Nephron progenitor cell (in vitro differentiated cells): ENCODE measurements around the gene PATL2.
"Not testable (repeated sequence)": the region's sequence is repeated elsewhere in the genome, so short reads cannot be mapped to it uniquely, and the experiment has no call there.

ENCODE experiments used
- DNase-seq: peaks from one replicate; pipeline ENCODE4 v3.0.0; 2021
- H3K27ac Mint-ChIP-seq: 2 replicates; pipeline ENCODE4 v1.8.0; 2021; ENCODE audit warnings: mild to moderate bottlenecking, moderate library complexity, mixed read lengths
- H3K27me3 Mint-ChIP-seq: 2 replicates; pipeline ENCODE4 v1.8.0; 2021; ENCODE audit warnings: mild to moderate bottlenecking, low read depth, mixed read lengths; ENCODE audit not compliant: poor library complexity
- H3K36me3 Mint-ChIP-seq: 2 replicates; pipeline ENCODE4 v1.8.0; 2021; ENCODE audit warnings: low read depth, mixed read lengths
- H3K4me1 Mint-ChIP-seq: 2 replicates; pipeline ENCODE4 v1.8.0; 2021; ENCODE audit warnings: mixed read lengths
- H3K4me3 Mint-ChIP-seq: 2 replicates; pipeline ENCODE4 v1.8.0; 2021; ENCODE audit warnings: mild to moderate bottlenecking, moderate library complexity, mixed read lengths
- H3K9me3 Mint-ChIP-seq: 2 replicates; pipeline ENCODE4 v1.8.0; 2021; ENCODE audit warnings: mild to moderate bottlenecking, moderate library complexity, mixed read lengths
- CTCF ChIP-seq: fragments of 200-600 bp; sonication (generic); IDR thresholded peaks from 2 replicates; pipeline ENCODE4 v1.5.0; 2021; ENCODE audit warnings: antibody characterized with exemption

PATL2 gene

GRCh38 chr15:44735482-44736180 is 24.5 kb upstream of the PATL2 start:
- Mint-ChIP-seq H3K9me3 (peaks cover 13% of the 10 kb centered on the region), H3K4me3 (no peak overlapping the region), H3K36me3 (peaks cover 5% of the 10 kb centered on the region), H3K27me3 (peaks cover 5% of the 10 kb centered on the region), H3K27ac (peak overlapping the region; percentile 23), H3K4me1 (peaks cover 13% of the 10 kb centered on the region)
- DNase-seq, result no peak
- TF ChIP-seq CTCF, result no peak

DNA sequence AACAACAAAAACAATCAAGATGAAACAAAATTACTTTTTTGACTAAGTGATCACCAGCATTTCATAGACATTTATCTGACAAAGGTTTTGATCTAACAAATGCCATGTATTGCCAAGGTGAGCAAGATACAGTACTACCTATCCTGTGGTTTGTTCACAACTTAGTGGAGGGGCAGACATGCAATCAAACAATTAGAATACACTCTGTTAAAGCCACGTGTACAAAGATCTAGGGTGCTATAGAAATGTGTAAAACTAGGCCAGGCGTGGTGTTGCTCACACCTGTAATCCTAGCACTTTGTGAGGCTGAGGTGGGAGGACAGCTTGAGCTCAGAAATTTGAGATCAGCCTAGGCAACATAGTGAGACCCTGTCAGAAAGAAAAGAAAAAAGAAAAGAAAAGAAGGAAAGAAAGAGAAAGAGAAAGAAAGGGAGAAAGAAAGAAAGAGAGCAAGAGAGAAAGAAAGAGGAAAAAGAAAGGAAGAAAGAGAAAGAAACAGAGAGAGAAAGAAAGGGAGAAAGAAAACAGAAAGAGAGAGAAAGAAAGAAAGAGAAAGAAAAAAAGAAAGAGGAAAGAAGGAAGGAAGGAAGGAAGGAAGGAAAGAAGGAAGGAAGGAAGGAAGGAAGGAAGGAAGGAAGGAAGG is 23.8 kb upstream of the PATL2 start:
- peaks cover 5% of the 10 kb centered on the region for H3K36me3 Mint-ChIP-seq
- no peak overlapping the region for H3K27ac Mint-ChIP-seq
- H3K9me3 Mint-ChIP-seq, result peaks cover 8% of the 10 kb centered on the region
- peaks cover 14% of the 10 kb centered on the region for H3K4me1 Mint-ChIP-seq
- DNase-seq, result no peak
- H3K27me3 Mint-ChIP-seq, result peaks cover 12% of the 10 kb centered on the region
- TF ChIP-seq CTCF, result no peak
- no peak overlapping the region for H3K4me3 Mint-ChIP-seq

DNA sequence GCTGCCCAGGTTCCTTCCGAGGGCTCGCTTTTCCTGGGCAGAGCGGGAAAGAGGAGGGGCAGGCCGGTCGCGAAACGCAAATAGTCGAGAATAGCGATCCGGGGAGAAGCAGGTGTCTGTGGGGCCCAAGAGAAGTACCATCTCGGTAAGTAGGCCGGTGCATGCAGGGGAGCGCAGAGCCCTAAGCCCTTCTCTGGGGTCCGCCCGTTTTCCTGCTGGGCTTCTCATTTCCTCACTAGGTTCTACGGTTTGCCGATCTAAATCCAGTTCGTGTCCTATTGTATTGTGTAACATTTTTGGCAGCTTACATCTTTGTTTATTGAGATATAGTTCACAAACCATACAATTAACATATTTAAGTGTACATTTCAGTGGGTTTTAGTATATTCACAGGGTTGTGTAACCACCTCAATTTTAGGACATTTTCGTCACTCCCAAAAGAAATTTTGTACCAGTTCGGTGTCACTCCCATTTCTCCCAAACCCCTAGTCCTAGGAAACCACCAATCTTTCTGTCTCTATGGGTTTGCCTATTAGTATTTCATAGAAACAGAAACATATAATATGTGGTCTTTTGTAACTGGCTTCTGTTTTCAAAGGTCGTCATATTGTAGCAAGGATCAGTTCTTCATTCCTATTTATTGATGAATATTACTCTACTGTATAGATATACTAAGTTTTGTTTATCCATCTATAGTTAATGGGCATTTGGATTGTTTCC is 18.4 kb upstream of the PATL2 start:
- H3K27me3 Mint-ChIP-seq, result peaks cover 17% of the 10 kb centered on the region
- H3K4me1 Mint-ChIP-seq, result peaks cover 26% of the 10 kb centered on the region
- DNase-seq, result peak; percentile 31
- H3K4me3 Mint-ChIP-seq, result peak overlapping the region; percentile 91
- no peaks in the 10 kb centered on the region for H3K9me3 Mint-ChIP-seq
- no peak for TF ChIP-seq CTCF
- peaks cover 5% of the 10 kb centered on the region for H3K36me3 Mint-ChIP-seq
- no peak overlapping the region for H3K27ac Mint-ChIP-seq

DNA sequence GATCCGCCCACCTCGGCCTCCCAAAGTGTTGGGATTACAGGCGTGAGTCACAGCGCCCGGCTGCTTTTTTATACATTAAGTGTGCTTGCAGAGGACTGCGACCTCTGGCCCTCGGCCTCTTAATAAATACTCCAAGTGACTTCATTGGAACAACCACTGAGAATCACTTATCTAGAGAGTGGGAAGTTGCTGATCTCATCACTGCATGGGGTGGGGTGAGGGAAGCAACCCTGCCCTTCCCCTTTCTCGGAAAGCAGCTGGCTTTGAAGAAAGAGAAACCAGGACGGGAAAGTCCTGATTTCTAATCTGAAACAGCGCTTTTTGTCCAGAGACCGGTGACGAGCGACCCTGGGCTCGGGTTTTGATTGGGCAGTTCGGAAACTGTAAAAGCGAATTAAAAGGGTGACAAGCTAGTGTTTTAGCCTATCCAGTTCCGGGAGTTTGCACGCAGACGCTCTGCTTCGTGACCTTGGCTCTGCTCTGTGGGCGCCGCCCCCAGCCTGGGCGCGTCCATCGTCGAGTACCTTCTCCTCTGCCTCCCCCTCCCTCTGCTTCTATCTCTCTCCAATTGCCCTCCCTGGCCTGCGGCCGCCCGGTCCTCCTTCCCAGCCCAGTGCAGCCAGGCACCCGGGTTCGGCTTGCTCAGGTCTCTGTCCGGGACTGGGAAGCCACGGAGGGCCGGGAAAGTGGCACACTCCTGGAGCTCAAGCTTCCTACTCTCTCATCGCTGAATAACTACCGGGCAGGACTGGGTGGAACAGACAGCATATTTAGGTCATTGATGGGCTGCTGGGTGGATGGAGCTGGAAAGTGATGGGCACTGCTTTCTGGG is 17.7 kb upstream of the PATL2 start:
- peaks cover 26% of the 10 kb centered on the region for H3K4me1 Mint-ChIP-seq
- TF ChIP-seq CTCF, result no peak
- peaks cover 5% of the 10 kb centered on the region for H3K36me3 Mint-ChIP-seq

DNA sequence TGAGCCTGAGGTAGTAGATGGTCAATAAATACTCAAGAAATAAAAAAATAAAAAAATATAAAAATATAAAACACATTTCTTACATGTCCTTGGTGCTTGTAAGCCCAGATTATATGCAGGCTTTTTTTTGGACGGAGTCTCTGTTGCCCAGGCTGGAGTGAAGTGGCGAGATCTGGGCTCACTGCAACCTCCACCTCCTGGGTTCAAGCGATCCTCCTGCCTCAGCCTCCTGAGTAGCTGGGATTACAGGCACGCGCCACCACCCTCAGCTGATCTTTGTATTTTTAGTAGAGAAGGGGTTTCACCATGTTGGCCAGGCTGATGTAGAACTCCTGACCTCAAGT is 17.1 kb upstream of the PATL2 start:
- not testable (repeated sequence) for DNase-seq, H3K36me3 Mint-ChIP-seq, H3K9me3 Mint-ChIP-seq
- H3K4me3 Mint-ChIP-seq, result peak overlapping the region; percentile 91
- peaks cover 17% of the 10 kb centered on the region for H3K27me3 Mint-ChIP-seq
- H3K27ac Mint-ChIP-seq, result peak overlapping the region; percentile 99
- H3K4me1 Mint-ChIP-seq, result peaks cover 26% of the 10 kb centered on the region

More for the DNA sequence above, 17.7 kb upstream of the PATL2 start:
- DNase-seq, result peak; percentile 81
- peak overlapping the region; percentile 99 for H3K27ac Mint-ChIP-seq
- no peaks in the 10 kb centered on the region for H3K9me3 Mint-ChIP-seq
- peak overlapping the region; percentile 91 for H3K4me3 Mint-ChIP-seq
- peaks cover 17% of the 10 kb centered on the region for H3K27me3 Mint-ChIP-seq
